HG02943 (cell line): ENCODE results near the gene EML4.

Experiments used
- ATAC-seq: cut with Tn5 transposase; IDR thresholded peaks from one replicate; pipeline ENCODE4 v1.9.1; 2021; ENCODE audit warnings: mild to moderate bottlenecking, low read depth, moderate library complexity; ENCODE audit not compliant: unreplicated experiment

EML4 gene

DNA sequence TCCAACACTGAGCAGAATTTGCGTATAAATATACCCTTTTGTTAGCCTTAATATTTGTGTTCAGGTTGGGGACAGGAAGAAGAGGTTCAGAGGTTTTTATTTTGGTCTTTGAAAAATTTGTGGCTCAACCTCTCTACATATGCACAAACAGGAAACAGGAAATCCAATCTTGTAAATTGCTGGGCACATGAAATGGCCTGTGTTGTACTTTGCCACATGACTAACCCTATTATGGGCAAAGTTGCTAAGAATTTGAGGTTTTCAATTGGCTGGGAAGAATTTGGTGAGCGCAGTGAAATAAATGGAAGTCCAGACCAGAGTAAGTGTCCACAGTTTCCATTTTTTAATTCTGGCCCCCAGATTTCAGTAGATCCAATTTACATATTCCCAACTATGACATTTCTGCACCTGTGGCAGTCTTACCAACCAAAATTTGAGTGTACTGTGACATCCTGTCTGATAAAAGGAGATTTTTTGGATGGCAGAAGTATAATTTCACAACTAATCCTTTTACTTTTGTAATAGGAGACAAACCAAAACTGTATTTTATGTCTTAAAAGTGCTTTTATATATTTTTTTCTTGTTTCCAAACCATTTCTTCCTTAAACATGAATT is 128.3 kb downstream of the EML4 start:
- ATAC-seq, result no peak

GRCh38 chr2:42298132-42298531 is 129.0 kb downstream of the EML4 start:
- ATAC-seq, result no peak

DNA sequence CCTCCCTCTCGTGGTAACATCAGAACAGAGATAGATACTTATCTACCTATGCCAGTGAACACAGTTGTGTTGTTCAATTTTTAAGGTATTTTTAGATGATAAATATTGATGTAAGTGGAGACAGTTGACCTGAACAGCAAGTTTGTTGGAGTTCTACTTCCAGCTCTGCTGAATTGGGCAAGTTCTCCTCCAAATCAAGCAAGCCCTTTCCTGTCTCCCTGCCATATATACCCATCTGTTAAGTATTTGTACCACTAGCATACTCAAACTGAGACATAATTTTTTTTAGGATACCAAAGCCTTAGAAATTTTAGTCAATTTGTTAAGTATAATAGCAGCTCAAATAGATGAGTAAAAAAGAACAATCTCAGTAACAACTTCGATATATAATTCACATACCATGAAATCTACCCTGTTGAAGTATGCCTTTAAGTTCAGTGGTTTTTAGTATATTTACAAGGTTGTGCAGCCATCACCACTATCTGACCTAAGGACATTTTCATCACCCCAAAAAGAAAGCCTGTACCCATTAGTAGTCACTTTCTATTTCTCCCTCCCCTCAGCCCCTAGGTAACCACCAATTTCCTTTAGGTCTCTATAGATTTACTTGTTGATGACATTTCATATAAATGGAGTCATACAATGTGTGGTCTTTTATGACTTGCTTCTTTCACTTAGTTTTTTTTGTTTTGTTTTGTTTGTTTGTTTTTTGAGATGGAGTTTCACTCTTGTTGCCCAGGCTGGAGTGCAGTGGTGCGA is 130.0 kb downstream of the EML4 start:
- ATAC-seq, result no peak

DNA sequence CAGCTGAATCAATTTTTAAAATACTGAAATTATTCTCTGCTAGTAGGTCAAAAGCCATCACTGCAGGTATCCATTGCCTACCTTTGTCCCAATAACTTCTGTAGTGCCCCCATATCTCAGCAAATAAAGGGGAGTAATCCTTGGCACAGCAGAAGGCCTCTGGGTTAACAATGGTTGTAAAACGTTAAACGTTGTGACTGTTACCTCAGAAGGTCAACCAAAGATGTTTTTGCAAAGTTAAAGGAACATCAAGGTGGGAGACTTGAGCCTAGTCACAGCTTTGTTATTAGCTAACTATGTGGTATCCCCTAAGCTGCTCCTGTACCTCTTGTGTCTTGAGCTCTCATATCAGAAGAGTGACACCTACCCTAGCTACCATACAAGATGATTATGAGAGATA is 131.4 kb downstream of the EML4 start:
- no peak for ATAC-seq

DNA sequence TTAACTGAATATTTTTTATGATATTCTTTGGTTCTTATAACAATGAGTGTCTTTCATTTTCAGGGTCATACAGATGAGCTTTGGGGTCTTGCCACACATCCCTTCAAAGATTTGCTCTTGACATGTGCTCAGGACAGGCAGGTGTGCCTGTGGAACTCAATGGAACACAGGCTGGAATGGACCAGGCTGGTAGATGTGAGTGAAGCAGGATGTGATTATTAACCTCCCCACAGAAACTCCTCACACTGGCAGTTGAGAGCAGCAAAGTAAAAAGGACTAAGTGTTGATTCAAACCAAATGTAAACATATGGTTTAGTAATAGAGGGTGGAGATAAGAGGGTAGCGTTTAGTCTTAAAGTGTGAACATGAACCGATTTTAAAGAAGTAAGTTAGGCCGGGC is 134.1 kb downstream of the EML4 start:
- no peak for ATAC-seq

GRCh38 chr2:42304059-42304713 is 135.0 kb downstream of the EML4 start:
- ATAC-seq, result no peak

- ATAC-seq, result no peak
Observed at GRCh38 chr2:42307180-42307579, 138.0 kb downstream of the EML4 start.

DNA sequence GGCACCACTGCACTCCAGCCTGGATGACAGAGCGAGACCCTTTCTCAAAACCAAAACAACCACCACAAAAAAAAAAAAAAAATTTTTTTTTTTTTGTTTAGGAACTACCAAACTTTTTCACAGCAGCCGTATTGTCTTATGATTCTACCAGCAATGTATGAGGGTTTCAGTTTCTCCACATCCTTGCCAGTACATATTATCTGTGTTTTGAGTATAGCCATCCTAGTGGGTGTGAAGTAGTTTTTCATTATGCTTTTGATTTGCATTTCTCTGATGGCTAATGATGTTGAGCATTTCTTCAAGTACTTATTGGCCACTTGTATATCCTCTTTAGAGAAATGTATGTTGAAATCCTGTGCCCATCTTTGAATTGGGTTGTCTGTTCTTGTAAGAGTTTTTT is 140.2 kb downstream of the EML4 start:
- ATAC-seq, result no peak

DNA sequence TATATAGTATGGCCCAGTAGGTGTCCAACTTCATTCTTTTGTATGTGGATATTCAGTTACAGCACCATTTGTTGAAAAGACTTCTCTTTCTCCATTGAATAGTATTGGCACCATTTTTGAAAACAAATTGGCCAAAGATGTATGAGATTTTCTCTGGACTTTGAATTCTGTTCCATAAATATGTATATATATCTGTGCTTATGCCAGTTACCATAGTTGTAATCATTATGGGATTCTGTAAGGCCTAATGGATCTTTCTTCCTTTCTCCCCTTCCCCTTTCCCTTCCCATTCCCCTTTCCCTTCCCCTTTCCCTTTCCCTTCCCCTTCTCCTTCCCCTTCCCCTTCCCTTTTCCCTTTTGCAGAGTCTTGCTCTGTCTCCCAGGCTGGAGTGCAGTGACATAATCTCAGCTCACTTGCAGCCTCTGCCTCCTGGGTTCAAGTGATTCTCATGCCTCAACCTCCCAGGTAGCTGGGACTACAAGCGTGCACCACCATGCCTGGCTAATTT is 140.9 kb downstream of the EML4 start:
- no peak for ATAC-seq

DNA sequence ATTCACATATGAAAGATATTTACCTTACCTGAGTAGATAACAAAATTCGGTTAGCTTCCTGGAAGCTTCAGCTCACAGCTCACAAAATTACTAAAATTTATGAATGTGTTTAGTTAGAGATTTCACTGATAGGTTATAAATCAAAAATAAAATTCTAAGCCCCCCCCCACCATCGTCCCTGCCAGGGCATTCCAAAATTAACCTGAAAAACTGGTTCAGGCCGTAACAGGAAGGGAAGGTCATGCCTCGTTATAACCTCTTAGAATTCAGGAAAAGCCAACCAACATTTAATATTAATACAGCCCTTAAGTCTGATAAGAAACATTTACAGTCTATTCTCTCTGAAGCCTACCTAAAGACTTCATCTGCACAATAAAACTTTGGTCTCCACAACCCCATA is 143.0 kb downstream of the EML4 start:
- no peak for ATAC-seq

DNA sequence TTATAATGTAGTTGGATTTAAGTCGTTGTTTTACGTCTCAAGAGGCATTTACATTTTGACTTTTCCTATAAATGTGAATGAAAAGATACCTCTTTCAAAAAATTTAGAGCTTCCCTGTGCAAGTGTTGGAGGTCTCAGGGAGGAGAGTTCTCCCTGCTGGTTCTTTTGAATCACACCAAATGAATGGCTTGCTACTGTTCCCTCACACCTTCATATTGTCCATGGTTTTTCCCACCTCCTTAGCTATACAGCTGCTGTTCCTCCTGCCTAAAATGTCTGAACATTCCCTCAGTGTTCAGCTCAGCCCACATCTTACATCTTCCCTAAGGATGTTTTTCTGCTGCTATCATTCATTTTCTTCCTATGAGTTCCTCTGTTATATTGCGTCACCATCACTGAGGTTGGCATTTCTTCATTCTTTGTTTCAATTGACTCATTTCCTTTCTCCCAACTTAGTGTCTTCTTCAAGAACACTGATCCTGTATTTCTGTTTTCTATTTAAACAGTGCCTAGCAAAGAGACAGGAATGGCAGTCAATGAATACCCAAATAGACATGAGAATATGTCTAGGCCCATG is 145.8 kb downstream of the EML4 start:
- no peak for ATAC-seq

DNA sequence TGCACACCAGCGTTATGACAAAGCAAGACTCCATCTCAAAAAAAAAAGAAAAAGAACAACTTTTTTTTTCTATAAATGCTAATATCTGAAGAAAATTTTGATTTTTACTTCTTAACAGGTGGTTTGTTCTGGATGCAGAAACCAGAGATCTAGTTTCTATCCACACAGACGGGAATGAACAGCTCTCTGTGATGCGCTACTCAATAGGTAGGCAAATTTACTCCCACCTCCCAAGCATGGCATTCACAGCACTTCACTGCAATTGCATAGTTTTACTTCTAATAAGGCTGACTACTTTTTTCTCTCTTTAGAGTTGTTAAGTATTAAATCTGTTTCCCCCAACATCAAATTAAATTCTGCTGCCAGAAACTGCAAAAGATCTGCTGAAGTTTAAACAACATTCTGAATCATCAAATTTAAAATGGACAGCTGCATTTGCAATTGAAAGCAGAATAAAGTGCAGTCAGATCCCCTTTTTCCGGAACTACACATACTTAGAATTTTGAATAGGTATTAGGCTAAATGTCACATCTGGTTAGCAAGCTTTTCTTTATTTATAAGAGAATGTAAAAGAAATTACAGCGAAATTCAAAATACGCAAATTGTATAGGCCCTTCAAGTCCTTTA is 146.8 kb downstream of the EML4 start:
- no peak for ATAC-seq

DNA sequence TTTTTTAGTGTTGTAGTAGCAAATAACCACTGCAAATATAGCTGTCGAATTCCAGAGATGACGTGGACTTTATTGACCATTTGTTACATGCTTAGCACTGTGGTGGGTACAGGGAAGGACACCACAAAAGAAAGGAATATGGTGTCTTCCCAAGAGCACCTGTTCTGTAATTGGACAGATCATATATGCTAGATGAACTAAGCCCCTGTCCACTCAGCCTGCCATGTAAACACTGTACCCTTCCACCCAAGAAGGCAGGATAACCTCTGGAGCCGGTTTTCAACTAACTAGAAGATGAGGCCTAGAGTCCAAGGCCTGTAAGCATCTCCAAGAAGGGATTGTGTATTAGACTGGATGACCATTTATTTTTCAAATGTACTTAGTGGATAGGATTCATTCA is 147.8 kb downstream of the EML4 start:
- ATAC-seq, result no peak

DNA sequence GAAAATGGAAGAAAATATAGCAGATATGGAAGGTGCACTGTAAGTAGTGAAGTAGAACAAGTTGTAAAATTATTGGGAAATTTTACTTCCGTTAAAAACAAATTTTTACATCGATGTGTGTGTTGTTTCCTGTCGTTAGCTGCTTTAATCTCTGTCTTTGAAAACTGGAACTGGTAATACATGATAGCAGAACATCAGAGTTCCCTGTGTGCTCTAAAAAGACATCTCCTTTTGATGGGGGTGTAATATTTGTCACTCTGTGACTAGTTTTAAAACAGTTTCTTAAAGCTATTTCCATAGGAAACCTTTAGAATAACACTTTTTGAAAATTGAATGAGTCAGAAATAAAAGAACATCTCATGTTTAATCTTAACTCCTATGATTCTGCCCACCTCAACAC is 148.3 kb downstream of the EML4 start:
- ATAC-seq, result no peak

- ATAC-seq, result no peak
Observed at GRCh38 chr2:42317945-42318344, 148.8 kb downstream of the EML4 start.

GRCh38 chr2:42319265-42319664 is 150.1 kb downstream of the EML4 start:
- no peak for ATAC-seq

GRCh38 chr2:42321452-42322064 is 152.4 kb downstream of the EML4 start:
- ATAC-seq, result no peak

DNA sequence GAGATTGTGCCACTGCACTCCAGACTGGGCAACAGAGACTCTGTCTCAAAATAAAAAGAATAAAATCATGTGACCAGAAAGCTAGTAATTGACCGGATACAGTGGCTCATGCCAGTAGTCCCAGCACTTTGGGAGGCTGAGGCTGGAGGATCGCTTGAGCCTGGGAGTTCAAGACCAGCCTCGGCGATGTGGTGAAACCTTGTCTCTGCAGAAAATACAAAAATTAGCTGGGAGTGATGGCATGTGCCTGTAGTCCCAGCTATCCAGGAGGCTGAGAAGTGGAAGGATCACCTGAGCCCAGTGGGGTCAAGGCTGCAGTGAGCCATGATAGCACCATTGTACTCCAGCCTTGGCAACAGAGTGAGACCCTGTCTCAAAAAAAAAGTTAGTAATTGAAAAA is 155.1 kb downstream of the EML4 start:
- no peak for ATAC-seq

GRCh38 chr2:42324949-42325348 is 155.8 kb downstream of the EML4 start:
- ATAC-seq, result no peak

GRCh38 chr2:42325609-42326008 is 156.5 kb downstream of the EML4 start:
- no peak for ATAC-seq
